Measurements from ENCODE around the gene PKN2.

The PKN2 gene

GRCh38 chr1:88740784-88741183 is 56.7 kb downstream of the PKN2 start:
- H3K27ac Mint-ChIP-seq, result no peak overlapping the region
- DNase-seq, result no peak
- ATAC-seq, result no peak
- H3K9me3 Mint-ChIP-seq, result peaks cover 3 to 5% of the 10 kb centered on the region in 2 donors
- no peaks in the 10 kb centered on the region for H3K27me3 Mint-ChIP-seq
- H3K4me3 Mint-ChIP-seq, result no peak overlapping the region
- H3K4me1 Mint-ChIP-seq, result peaks cover 10% of the 10 kb centered on the region

DNA sequence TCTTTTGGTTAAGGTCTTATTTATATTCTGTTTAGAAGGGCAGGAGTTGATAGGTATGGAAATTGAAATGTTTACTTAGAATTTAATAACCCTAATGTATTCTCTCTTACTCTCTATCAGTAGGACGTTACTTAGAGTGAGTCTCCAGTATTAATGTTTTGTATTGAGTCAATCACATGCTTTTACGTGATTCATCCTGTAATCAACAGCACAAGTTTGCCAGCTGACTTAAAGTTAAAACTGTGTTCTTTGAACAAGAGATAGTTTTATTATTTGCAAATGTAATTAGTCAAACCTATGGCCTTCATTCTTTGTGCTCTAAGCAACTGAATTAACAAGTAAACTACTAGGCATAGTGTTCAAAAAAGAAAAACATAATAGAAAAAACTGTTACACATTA is 57.3 kb downstream of the PKN2 start:
- no peak for DNase-seq
- H3K27ac Mint-ChIP-seq, result no peak overlapping the region

GRCh38 chr1:88742531-88742930 is 58.5 kb downstream of the PKN2 start:
- no peaks in the 10 kb centered on the region for H3K9me3 Mint-ChIP-seq
- no peak overlapping the region for H3K27ac Mint-ChIP-seq
- H3K27me3 Mint-ChIP-seq, result no peaks in the 10 kb centered on the region
- H3K4me1 Mint-ChIP-seq, result peaks cover 6% of the 10 kb centered on the region
- no peak overlapping the region for H3K4me3 Mint-ChIP-seq
- DNase-seq, result no peak
- no peak for ATAC-seq

More for the DNA sequence above, 57.3 kb downstream of the PKN2 start:
- peaks cover 6% of the 10 kb centered on the region for H3K4me1 Mint-ChIP-seq
- H3K27me3 Mint-ChIP-seq, result no peaks in the 10 kb centered on the region
- H3K4me3 Mint-ChIP-seq, result no peak overlapping the region
- ATAC-seq, result no peak
- no peaks in the 10 kb centered on the region for H3K9me3 Mint-ChIP-seq

DNA sequence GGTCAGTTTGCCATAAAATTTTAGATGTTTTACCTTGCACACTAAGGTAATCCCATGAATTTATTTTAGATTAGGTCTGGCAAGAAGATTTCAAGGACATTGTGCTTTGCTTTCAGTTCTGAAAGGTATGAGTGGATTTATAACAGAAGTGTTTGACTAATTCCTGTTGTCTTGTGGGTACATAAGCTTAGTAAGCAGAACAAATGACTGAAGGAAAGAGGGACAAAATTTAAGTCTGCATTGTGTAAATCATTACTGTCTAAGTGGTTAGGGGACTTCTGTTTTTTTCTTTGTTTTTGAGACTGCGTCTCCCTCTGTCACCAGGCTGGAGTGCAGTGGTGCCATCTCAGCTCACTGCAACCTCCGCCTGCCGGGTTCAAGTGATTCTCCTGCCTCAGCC is 60.1 kb downstream of the PKN2 start:
- H3K27ac Mint-ChIP-seq, result no peak overlapping the region
- no peaks in the 10 kb centered on the region for H3K9me3 Mint-ChIP-seq
- no peak overlapping the region for H3K4me3 Mint-ChIP-seq
- peaks cover 6% of the 10 kb centered on the region for H3K4me1 Mint-ChIP-seq
- DNase-seq (no peak), ATAC-seq (peak; percentile 52)
- H3K27me3 Mint-ChIP-seq, result no peaks in the 10 kb centered on the region

DNA sequence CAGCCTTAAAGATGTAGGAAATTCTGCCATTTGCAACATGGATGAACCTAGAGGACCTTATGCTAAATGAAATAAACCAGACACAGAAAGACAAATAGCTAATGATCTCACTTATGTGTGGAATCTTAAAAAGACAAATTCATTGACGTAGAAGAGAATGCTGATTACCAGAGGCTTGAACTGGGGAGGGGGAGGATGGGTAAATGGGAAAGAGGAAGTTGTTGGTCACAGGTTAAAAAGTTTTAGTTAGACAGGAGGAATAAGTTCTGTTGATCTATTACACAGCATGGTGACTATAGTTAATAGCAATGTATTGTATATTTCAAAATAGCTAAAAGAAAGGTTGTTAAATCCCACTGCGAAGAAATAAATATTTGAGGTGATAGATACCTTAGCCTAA is 62.8 kb downstream of the PKN2 start:
- Mint-ChIP-seq H3K27me3 (no peaks in the 10 kb centered on the region), H3K4me3 (no peak overlapping the region), H3K4me1 (no peaks in the 10 kb centered on the region), H3K27ac (no peak overlapping the region), H3K9me3 (no peaks in the 10 kb centered on the region)
- ATAC-seq (no peak), DNase-seq (no peak)

DNA sequence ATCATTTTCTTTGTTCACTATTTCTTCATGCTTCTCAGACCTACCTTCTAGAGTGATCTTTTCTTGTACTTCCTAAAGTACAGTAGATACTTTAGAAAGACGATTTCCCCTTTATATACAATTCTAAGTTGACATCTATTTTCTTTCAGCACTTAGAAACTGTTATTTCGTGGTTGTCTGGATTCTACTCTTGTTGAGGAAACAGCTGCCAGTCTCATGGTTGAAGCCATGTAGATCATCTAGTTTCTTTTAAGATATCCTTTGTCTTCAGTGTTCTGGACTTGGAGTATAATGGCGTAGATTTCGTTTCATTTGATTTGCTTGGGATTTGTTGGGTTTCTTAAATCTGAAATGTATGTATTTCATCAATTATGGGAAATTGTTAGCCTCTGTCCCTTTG is 67.6 kb downstream of the PKN2 start:
- Mint-ChIP-seq H3K4me3 (no peak overlapping the region), H3K27me3 (no peaks in the 10 kb centered on the region), H3K4me1 (no peaks in the 10 kb centered on the region), H3K27ac (peak overlapping the region in 1 of 2 donors; percentile 9), H3K9me3 (no peaks in the 10 kb centered on the region)
- ATAC-seq, result no peak
- DNase-seq, result no peak

- Mint-ChIP-seq H3K9me3 (no peaks in the 10 kb centered on the region), H3K27ac (no peak overlapping the region)
Measured at GRCh38 chr1:88753506-88753905, 69.4 kb downstream of the PKN2 start.

GRCh38 chr1:88763649-88764406 is 79.8 kb downstream of the PKN2 start:
- ATAC-seq (no peak), DNase-seq (no peak)
- no peaks in the 10 kb centered on the region for H3K27me3 Mint-ChIP-seq
- H3K4me1 Mint-ChIP-seq, result no peaks in the 10 kb centered on the region
- H3K27ac Mint-ChIP-seq, result peak overlapping the region in 1 of 2 donors; percentile 11
- no peak overlapping the region for H3K4me3 Mint-ChIP-seq
- H3K9me3 Mint-ChIP-seq, result no peaks in the 10 kb centered on the region

More at GRCh38 chr1:88753506-88753905, 69.4 kb downstream of the PKN2 start:
- DNase-seq (no peak), ATAC-seq (no peak)
- Mint-ChIP-seq H3K4me3 (no peak overlapping the region), H3K27me3 (no peaks in the 10 kb centered on the region), H3K4me1 (no peaks in the 10 kb centered on the region)

- H3K27ac Mint-ChIP-seq, result no peak overlapping the region
- DNase-seq, result no peak
Measured at GRCh38 chr1:88768187-88768586, 84.1 kb downstream of the PKN2 start.

DNA sequence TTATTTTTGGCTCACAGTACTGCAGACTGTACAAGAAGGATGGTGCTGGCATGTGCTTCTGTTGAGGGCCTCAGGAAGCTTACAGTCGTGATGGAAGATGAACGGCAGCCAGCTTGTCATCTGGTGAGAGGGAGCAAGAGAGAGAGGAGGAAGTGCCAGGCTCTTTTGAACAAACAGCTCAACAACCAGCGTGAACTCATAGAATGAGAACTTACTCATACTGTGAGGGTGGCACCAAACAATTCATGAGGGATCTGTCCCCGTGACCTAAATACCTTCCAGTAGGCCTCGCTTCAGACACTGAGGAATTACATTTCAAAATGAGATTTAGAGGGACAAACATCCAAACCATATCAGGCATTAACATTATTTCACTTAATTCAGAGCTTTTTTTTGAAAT is 84.7 kb downstream of the PKN2 start:
- no peak overlapping the region for H3K27ac Mint-ChIP-seq
- no peaks in the 10 kb centered on the region for H3K9me3 Mint-ChIP-seq
- H3K27me3 Mint-ChIP-seq, result no peaks in the 10 kb centered on the region
- H3K4me3 Mint-ChIP-seq, result no peak overlapping the region
- ATAC-seq (no peak), DNase-seq (no peak)
- H3K4me1 Mint-ChIP-seq, result peaks cover 12% of the 10 kb centered on the region

More at GRCh38 chr1:88768187-88768586, 84.1 kb downstream of the PKN2 start:
- ATAC-seq, result no peak
- Mint-ChIP-seq H3K4me1 (peaks cover 6% of the 10 kb centered on the region), H3K4me3 (no peak overlapping the region), H3K27me3 (no peaks in the 10 kb centered on the region), H3K9me3 (no peaks in the 10 kb centered on the region)

DNA sequence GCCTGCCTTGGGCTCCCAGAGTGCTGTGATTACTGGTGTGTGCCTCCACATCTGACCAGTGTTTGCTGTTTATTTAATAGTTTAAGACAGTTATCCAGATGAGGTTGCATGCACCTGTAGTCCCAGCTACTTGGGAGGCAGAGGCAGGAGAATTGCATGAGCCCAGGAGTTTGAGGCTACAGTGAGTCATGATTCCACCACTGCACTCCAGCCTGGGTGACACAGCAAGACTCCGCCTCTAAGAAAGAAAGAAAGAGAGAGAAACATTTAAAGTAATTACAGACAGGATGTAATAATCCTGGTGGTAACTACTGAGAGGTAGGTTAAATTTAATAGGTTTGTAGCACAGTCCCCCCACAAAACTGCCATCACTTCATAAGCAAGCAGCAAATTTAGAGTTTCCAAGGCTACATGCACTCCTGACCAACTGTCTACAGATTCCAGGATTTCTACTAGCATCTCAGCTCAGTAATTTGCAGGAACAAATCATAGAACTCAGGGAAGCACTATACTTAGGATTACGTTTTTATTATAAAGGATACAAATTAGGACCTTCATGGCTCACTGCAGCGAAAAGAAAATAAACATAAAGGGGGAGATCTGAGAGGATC is 89.6 kb downstream of the PKN2 start:
- peak overlapping the region; percentile 23 to 36 for H3K4me3 Mint-ChIP-seq
- peak; percentile 63 for ATAC-seq
- peaks cover 28% of the 10 kb centered on the region for H3K4me1 Mint-ChIP-seq
- no peaks in the 10 kb centered on the region for H3K9me3 Mint-ChIP-seq
- peak in 1 of 2 donors; percentile 15 for DNase-seq
- H3K27me3 Mint-ChIP-seq, result no peaks in the 10 kb centered on the region
- H3K27ac Mint-ChIP-seq, result peak overlapping the region; percentile 27 to 73

DNA sequence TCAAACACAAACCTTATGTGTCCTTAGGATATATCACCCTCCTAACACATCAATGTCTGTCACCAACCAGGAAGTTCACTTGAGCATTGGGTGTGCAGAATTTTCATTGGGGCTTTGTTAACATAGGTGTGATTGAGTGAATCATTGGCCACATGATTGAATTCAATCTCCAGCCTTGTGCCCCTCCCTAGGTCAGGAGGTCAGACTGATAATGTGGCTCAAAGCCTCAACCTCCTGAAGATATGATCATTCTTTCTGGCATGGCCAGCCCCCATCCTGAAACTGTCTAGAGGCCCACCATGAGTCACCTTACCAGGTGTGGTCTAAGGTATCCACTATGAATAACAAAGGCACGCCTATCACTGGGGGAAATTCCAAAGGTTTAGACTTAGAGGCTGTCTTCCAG is 90.1 kb downstream of the PKN2 start:
- DNase-seq (peak; percentile 28 to 70), ATAC-seq (peak; percentile 97)
- Mint-ChIP-seq H3K27ac (peak overlapping the region in 1 of 2 donors; percentile 73), H3K4me1 (peaks cover 28% of the 10 kb centered on the region), H3K27me3 (no peaks in the 10 kb centered on the region), H3K4me3 (peak overlapping the region in 1 of 2 donors; percentile 8), H3K9me3 (no peaks in the 10 kb centered on the region)

DNA sequence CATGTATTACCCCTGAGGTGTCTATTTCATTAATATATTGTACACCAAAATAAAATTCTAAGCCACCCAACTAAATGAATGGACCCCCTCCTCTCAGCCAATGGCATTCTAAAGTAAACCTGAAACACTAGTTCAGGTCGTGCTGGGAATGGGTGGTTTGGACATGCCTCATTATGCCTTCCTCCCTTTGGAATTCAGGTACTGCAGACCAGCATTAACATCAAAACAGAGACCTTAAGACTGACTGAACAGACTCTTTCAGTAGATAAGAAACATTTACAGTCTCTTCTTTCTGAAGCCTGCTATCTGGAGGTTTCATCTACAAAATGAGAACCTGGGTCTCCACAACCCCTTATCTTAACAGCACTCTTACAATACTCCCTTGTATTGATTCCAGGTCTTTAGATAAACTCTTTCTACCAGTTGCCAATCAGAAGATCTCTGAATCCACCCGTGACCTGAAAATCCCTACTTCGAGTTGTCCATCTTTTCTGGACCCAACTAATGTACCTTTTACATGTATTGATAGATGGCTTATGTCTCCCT is 93.6 kb downstream of the PKN2 start:
- H3K27ac Mint-ChIP-seq, result no peak overlapping the region
- no peak for ATAC-seq
- peaks cover 27% of the 10 kb centered on the region for H3K4me1 Mint-ChIP-seq
- no peak overlapping the region for H3K4me3 Mint-ChIP-seq
- no peaks in the 10 kb centered on the region for H3K27me3 Mint-ChIP-seq
- no peak for DNase-seq
- no peaks in the 10 kb centered on the region for H3K9me3 Mint-ChIP-seq

GRCh38 chr1:88779880-88780279 is 95.8 kb downstream of the PKN2 start:
- H3K4me1 Mint-ChIP-seq, result peaks cover 5% of the 10 kb centered on the region
- ATAC-seq (no peak), DNase-seq (no peak)
- no peak overlapping the region for H3K27ac Mint-ChIP-seq
- H3K9me3 Mint-ChIP-seq, result no peaks in the 10 kb centered on the region
- H3K4me3 Mint-ChIP-seq, result no peak overlapping the region
- H3K27me3 Mint-ChIP-seq, result no peaks in the 10 kb centered on the region

- Mint-ChIP-seq H3K4me3 (no peak overlapping the region), H3K4me1 (no peaks in the 10 kb centered on the region), H3K27ac (peak overlapping the region in 1 of 2 donors; percentile 50), H3K9me3 (no peaks in the 10 kb centered on the region), H3K27me3 (no peaks in the 10 kb centered on the region)
- no peak for DNase-seq
- ATAC-seq, result no peak
Measured at GRCh38 chr1:88780485-88780884, 96.4 kb downstream of the PKN2 start.

- no peak overlapping the region for H3K27ac Mint-ChIP-seq
- H3K9me3 Mint-ChIP-seq, result no peaks in the 10 kb centered on the region
- ATAC-seq (no peak), DNase-seq (no peak)
- H3K4me1 Mint-ChIP-seq, result no peaks in the 10 kb centered on the region
- no peaks in the 10 kb centered on the region for H3K27me3 Mint-ChIP-seq
- H3K4me3 Mint-ChIP-seq, result no peak overlapping the region
Measured at GRCh38 chr1:88783145-88783544, 99.1 kb downstream of the PKN2 start.

All from stimulated activated naive CD8-positive, alpha-beta T cell treated with anti-CD3 and anti-CD28 coated beads, Interleukin-15, amount 100 ng/mL, for 72 hours (primary cell).